Astrocyte of the hippocampus (primary cell): ENCODE data around the gene DEAF1.
A peak's percentile ranks its signal among the peaks of the same experiment; 100 is the strongest.

Experiments
- DNase-seq: peaks from one replicate; pipeline ENCODE4 v3.0.0; 2011; ENCODE audit warnings: low read depth, low spot score

Gene DEAF1

GRCh38 chr11:612201-612960 is 82.6 kb downstream of the DEAF1 start:
- no peak for DNase-seq

- no peak for DNase-seq
These were observed 83.7 kb downstream of the DEAF1 start for GRCh38 chr11:611001-611996.

- no peak for DNase-seq
These were observed 84.7 kb downstream of the DEAF1 start for GRCh38 chr11:610146-610801.

GRCh38 chr11:609341-609811 is 85.6 kb downstream of the DEAF1 start:
- DNase-seq, result no peak

GRCh38 chr11:608791-609251 is 86.2 kb downstream of the DEAF1 start:
- DNase-seq, result no peak

- DNase-seq, result no peak
These were observed 86.9 kb downstream of the DEAF1 start for GRCh38 chr11:607971-608659.

- DNase-seq, result no peak
These were observed 87.8 kb downstream of the DEAF1 start for GRCh38 chr11:607020-607780.

GRCh38 chr11:606245-606644 is 88.8 kb downstream of the DEAF1 start:
- DNase-seq, result peak; percentile 78

- no peak for DNase-seq
These were observed 89.5 kb downstream of the DEAF1 start for GRCh38 chr11:605286-606129.

- no peak for DNase-seq
These were observed 91.9 kb downstream of the DEAF1 start for GRCh38 chr11:603154-603553.

- no peak for DNase-seq
These were observed 93.3 kb downstream of the DEAF1 start for GRCh38 chr11:601573-602245.

- DNase-seq, result no peak
These were observed 96.9 kb downstream of the DEAF1 start for GRCh38 chr11:598005-598680.

GRCh38 chr11:597166-597725 is 97.8 kb downstream of the DEAF1 start:
- DNase-seq, result no peak

- no peak for DNase-seq
These were observed 98.6 kb downstream of the DEAF1 start for GRCh38 chr11:596374-596773.

- no peak for DNase-seq
These were observed 99.6 kb downstream of the DEAF1 start for GRCh38 chr11:595400-595799.
